ENCODE results near the gene PSORS1C1. TPM values are rescaled to one million over a fixed set of nuclear protein-coding genes. Genes with fewer than 3 reads are reported as not detected.

PSORS1C1 gene
- total RNA-seq, 1 experiment from 2014 or later = 0.48 TPM

GRCh38 chr6:31161216-31162126 lies 46.9 kb downstream of the PSORS1C1 start:
- H2BK12ac ChIP-seq (ENCODE audit: insufficient read length, low read depth, low read length) = no peak overlapping the region
- no peaks in the 10 kb centered on the region for H3K9me3 Mint-ChIP-seq
- no peak overlapping the region for H3K27ac ChIP-seq (ENCODE audit: insufficient read length, low read depth, low read length)
- no peak overlapping the region for H3K4ac ChIP-seq (ENCODE audit: low read depth, low read length)
- no peak overlapping the region for H3K9ac ChIP-seq (ENCODE audit: extremely low read depth, insufficient read length, low read length)
- H2AK5ac ChIP-seq (ENCODE audit: insufficient read length, low read length) = no peak overlapping the region
- H3K27me3 Mint-ChIP-seq (ENCODE audit: low read depth) = peaks cover 2% of the 10 kb centered on the region; the same call in 1 of the 2 replicates
- H2BK15ac ChIP-seq (ENCODE audit: low read depth, low read length) = no peak overlapping the region
- no peak for DNase-seq
- whole genome bisulfite sequencing (ENCODE audit: extremely low coverage, insufficient read length, low lambda C conversion rate) = no CpG with 5 or more reads among the region's 19 CpGs
- no peak overlapping the region for H2BK120ac ChIP-seq (ENCODE audit: low read depth, low read length, poor library complexity, severe bottlenecking)
- H2AFZ ChIP-seq (ENCODE audit: low read length) = no peak overlapping the region
- H3K4me3 Mint-ChIP-seq = no peak overlapping the region
- H3K23ac ChIP-seq (ENCODE audit: insufficient read length, low read depth, low read length) = no peak overlapping the region
- peaks cover 53 to 64% of the 10 kb centered on the region in 2 experiments for H3K4me1 Mint-ChIP-seq
- H3T11ph ChIP-seq (ENCODE audit: low read length) = no peak overlapping the region
- no peak overlapping the region for H4K91ac ChIP-seq (ENCODE audit: insufficient read length, low read depth, low read length)
- no peak overlapping the region for H2BK5ac ChIP-seq (ENCODE audit: insufficient read length, low read length)
- H3K23me2 ChIP-seq (ENCODE audit: insufficient read length, low read depth, low read length, poor library complexity, severe bottlenecking) = peaks cover 14% of the 10 kb centered on the region
- no peak overlapping the region for H3K4me2 ChIP-seq (ENCODE audit: insufficient read depth, insufficient read length, low read length)
- H3K27me3 ChIP-seq (ENCODE audit: insufficient read depth, low read length) = no peaks in the 10 kb centered on the region
- H3K4me1 ChIP-seq (ENCODE audit: insufficient read depth, low read length) = peaks cover 13% of the 10 kb centered on the region; the same call in 1 of the 2 replicates
- no peak overlapping the region for H3K14ac ChIP-seq (ENCODE audit: insufficient read depth, low read length)
- TF ChIP-seq, protein P1, sequence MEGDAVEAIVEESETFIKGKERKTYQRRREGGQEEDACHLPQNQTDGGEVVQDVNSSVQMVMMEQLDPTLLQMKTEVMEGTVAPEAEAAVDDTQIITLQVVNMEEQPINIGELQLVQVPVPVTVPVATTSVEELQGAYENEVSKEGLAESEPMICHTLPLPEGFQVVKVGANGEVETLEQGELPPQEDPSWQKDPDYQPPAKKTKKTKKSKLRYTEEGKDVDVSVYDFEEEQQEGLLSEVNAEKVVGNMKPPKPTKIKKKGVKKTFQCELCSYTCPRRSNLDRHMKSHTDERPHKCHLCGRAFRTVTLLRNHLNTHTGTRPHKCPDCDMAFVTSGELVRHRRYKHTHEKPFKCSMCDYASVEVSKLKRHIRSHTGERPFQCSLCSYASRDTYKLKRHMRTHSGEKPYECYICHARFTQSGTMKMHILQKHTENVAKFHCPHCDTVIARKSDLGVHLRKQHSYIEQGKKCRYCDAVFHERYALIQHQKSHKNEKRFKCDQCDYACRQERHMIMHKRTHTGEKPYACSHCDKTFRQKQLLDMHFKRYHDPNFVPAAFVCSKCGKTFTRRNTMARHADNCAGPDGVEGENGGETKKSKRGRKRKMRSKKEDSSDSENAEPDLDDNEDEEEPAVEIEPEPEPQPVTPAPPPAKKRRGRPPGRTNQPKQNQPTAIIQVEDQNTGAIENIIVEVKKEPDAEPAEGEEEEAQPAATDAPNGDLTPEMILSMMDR (conservative IDR thresholded peaks at IDR 0.05) = no peak
- H3K56ac ChIP-seq (ENCODE audit: insufficient read length, low read depth, low read length) = no peak overlapping the region
- no peak overlapping the region for H2BK20ac ChIP-seq (ENCODE audit: low read depth, low read length, poor library complexity, severe bottlenecking)
- peaks cover 31 to 58% (median 57%) of the 10 kb centered on the region in 3 experiments; a peak in 6 of 7 replicates for H3K36me3 Mint-ChIP-seq (ENCODE audit: insufficient read depth in 1 of 3, low read depth in 3 of 3)
- no peaks in the 10 kb centered on the region for H3K9me3 ChIP-seq (ENCODE audit: control insufficient read depth, low read depth, low read length)
- H3K79me1 ChIP-seq (ENCODE audit: insufficient read depth, low read depth, low read length, poor library complexity, severe bottlenecking) = no peaks in the 10 kb centered on the region
- no peak overlapping the region for H3K18ac ChIP-seq (ENCODE audit: insufficient read length, low read depth, low read length)
- H3K79me2 ChIP-seq (ENCODE audit: insufficient read depth, low read length) = peaks cover 2% of the 10 kb centered on the region; the same call in 1 of the 2 replicates
- peak overlapping the region in 2 of 3 experiments; percentile 36 to 88; a peak in 3 of 7 replicates for H3K27ac Mint-ChIP-seq
- no peak overlapping the region for H4K8ac ChIP-seq (replicated peaks; ENCODE audit: insufficient read length, low read depth, low read length)
- no peaks in the 10 kb centered on the region for H4K20me1 ChIP-seq (ENCODE audit: control insufficient read depth, insufficient read depth, insufficient read length)
- H4K5ac ChIP-seq (ENCODE audit: insufficient read length, low read depth, low read length) = no peak overlapping the region
